ENCODE data around the gene PIK3AP1. TPM values are rescaled to one million over a fixed set of nuclear protein-coding genes. Genes with fewer than 3 reads are reported as not detected.

Gene PIK3AP1
- total and polyA plus RNA-seq, 2 donors = 8.1 to 13.0 TPM

GRCh38 chr10:96588616-96589419, 131.5 kb downstream of the PIK3AP1 start:
- H3K27ac ChIP-seq (ENCODE audit: low read depth in 1 of 2, low read length in 1 of 2) = no peak overlapping the region
- H3K9me3 ChIP-seq (ENCODE audit: control insufficient read depth in 2 of 2, insufficient read depth in 1 of 2, low read length in 1 of 2) = peaks cover 0 to 4% of the 10 kb centered on the region in 2 donors
- H3K27me3 ChIP-seq (ENCODE audit: control insufficient read depth in 2 of 2, insufficient read depth in 1 of 2, low read length in 1 of 2) = no peaks in the 10 kb centered on the region
- WGBS = 93% methylated on average over 5 of the region's 5 CpGs
- no peaks in the 10 kb centered on the region for H3K36me3 ChIP-seq (ENCODE audit: control insufficient read depth in 2 of 2, insufficient read depth in 2 of 2, low read length in 1 of 2)
- no peak overlapping the region for H3K4me3 ChIP-seq (ENCODE audit: low read length in 2 of 2)
- DNase-seq (ENCODE audit: low read depth in 6 of 9, low spot score in 9 of 9) = no peak
- H3K4me1 ChIP-seq (ENCODE audit: control insufficient read depth in 2 of 2, insufficient read depth in 2 of 2, low read length in 2 of 2) = peaks cover 11 to 17% of the 10 kb centered on the region in 2 donors

GRCh38 chr10:96588060-96588554, 132.2 kb downstream of the PIK3AP1 start:
- Histone ChIP-seq H3K4me1 (ENCODE audit: control insufficient read depth in 2 of 2, insufficient read depth in 2 of 2, low read length in 2 of 2) (peaks cover 11 to 17% of the 10 kb centered on the region in 2 donors), H3K4me3 (ENCODE audit: low read length in 2 of 2) (peak overlapping the region; percentile 72 to 96), H3K27me3 (ENCODE audit: control insufficient read depth in 2 of 2, insufficient read depth in 1 of 2, low read length in 1 of 2) (no peaks in the 10 kb centered on the region), H3K27ac (ENCODE audit: low read depth in 1 of 2, low read length in 1 of 2) (peak overlapping the region; percentile 93 to 98), H3K36me3 (ENCODE audit: control insufficient read depth in 2 of 2, insufficient read depth in 2 of 2, low read length in 1 of 2) (no peaks in the 10 kb centered on the region), H3K9me3 (ENCODE audit: control insufficient read depth in 2 of 2, insufficient read depth in 1 of 2, low read length in 1 of 2) (peaks cover 0 to 4% of the 10 kb centered on the region in 2 donors)
- WGBS = 17% methylated on average over 4 of the region's 4 CpGs
- peak in 1 of 9 donors; percentile 9 for DNase-seq (ENCODE audit: low read depth in 6 of 9, low spot score in 9 of 9)

GRCh38 chr10:96587264-96588059, 132.9 kb downstream of the PIK3AP1 start:
- H3K4me3 ChIP-seq (ENCODE audit: low read length in 2 of 2) = peak overlapping the region; percentile 72 to 96
- peak overlapping the region; percentile 93 to 98 for H3K27ac ChIP-seq (ENCODE audit: low read depth in 1 of 2, low read length in 1 of 2)
- peak in 7 of 9 donors; percentile 14 to 72 (median 40) for DNase-seq (ENCODE audit: low read depth in 6 of 9, low spot score in 9 of 9)
- H3K9me3 ChIP-seq (ENCODE audit: control insufficient read depth in 2 of 2, insufficient read depth in 1 of 2, low read length in 1 of 2) = peaks cover 0 to 4% of the 10 kb centered on the region in 2 donors
- H3K27me3 ChIP-seq (ENCODE audit: control insufficient read depth in 2 of 2, insufficient read depth in 1 of 2, low read length in 1 of 2) = no peaks in the 10 kb centered on the region
- H3K4me1 ChIP-seq (ENCODE audit: control insufficient read depth in 2 of 2, insufficient read depth in 2 of 2, low read length in 2 of 2) = peaks cover 14 to 17% of the 10 kb centered on the region in 2 donors
- no peaks in the 10 kb centered on the region for H3K36me3 ChIP-seq (ENCODE audit: control insufficient read depth in 2 of 2, insufficient read depth in 2 of 2, low read length in 1 of 2)
- whole genome bisulfite sequencing = 3% methylated on average over 25 of the region's 25 CpGs

- under 1% methylated on average over 105 of the region's 107 CpGs for WGBS
- Histone ChIP-seq H3K36me3 (ENCODE audit: control insufficient read depth in 2 of 2, insufficient read depth in 2 of 2, low read length in 1 of 2) (no peaks in the 10 kb centered on the region), H3K27me3 (ENCODE audit: control insufficient read depth in 2 of 2, insufficient read depth in 1 of 2, low read length in 1 of 2) (no peaks in the 10 kb centered on the region), H3K4me1 (ENCODE audit: control insufficient read depth in 2 of 2, insufficient read depth in 2 of 2, low read length in 2 of 2) (peaks cover 14 to 15% of the 10 kb centered on the region in 2 donors), H3K9me3 (ENCODE audit: control insufficient read depth in 2 of 2, insufficient read depth in 1 of 2, low read length in 1 of 2) (peaks cover 0 to 4% of the 10 kb centered on the region in 2 donors), H3K27ac (ENCODE audit: low read depth in 1 of 2, low read length in 1 of 2) (peak within 1 kb of the TSS; percentile 93 to 98), H3K4me3 (ENCODE audit: low read length in 2 of 2) (peak within 1 kb of the TSS; percentile 96 to 98)
- DNase-seq (ENCODE audit: low read depth in 6 of 9, low spot score in 9 of 9) = peak; percentile 50 to 92 (median 82)
Measured at GRCh38 chr10:96586419-96587263, 133.7 kb downstream of the PIK3AP1 start, which contains the start of gene TM9SF3. TM9SF3 (minus strand) TSS chr10:96587012; CDS start chr10:96586835, 177 bp downstream.

- Histone ChIP-seq H3K36me3 (ENCODE audit: control insufficient read depth in 2 of 2, insufficient read depth in 2 of 2, low read length in 1 of 2) (no peaks in the 10 kb centered on the region), H3K9me3 (ENCODE audit: control insufficient read depth in 2 of 2, insufficient read depth in 1 of 2, low read length in 1 of 2) (peaks cover 0 to 4% of the 10 kb centered on the region in 2 donors), H3K4me1 (ENCODE audit: control insufficient read depth in 2 of 2, insufficient read depth in 2 of 2, low read length in 2 of 2) (peaks cover 14 to 15% of the 10 kb centered on the region in 2 donors), H3K4me3 (ENCODE audit: low read length in 2 of 2) (peak overlapping the region; percentile 96 to 98), H3K27ac (ENCODE audit: low read depth in 1 of 2, low read length in 1 of 2) (peak overlapping the region; percentile 91 to 98), H3K27me3 (ENCODE audit: control insufficient read depth in 2 of 2, insufficient read depth in 1 of 2, low read length in 1 of 2) (no peaks in the 10 kb centered on the region)
- under 1% methylated on average over 20 of the region's 20 CpGs for WGBS
- DNase-seq (ENCODE audit: low read depth in 6 of 9, low spot score in 9 of 9) = peak in 8 of 9 donors; percentile 9 to 59 (median 26)
Measured at GRCh38 chr10:96585736-96586418, 134.4 kb downstream of the PIK3AP1 start.

GRCh38 chr10:96584474-96584873, 135.8 kb downstream of the PIK3AP1 start:
- H3K36me3 ChIP-seq (ENCODE audit: control insufficient read depth in 2 of 2, insufficient read depth in 2 of 2, low read length in 1 of 2) = peaks cover 0 to 3% of the 10 kb centered on the region in 2 donors
- DNase-seq (ENCODE audit: low read depth in 6 of 9, low spot score in 9 of 9) = no peak
- 97% methylated on average over 9 of the region's 9 CpGs for WGBS
- H3K27ac ChIP-seq (ENCODE audit: low read depth in 1 of 2, low read length in 1 of 2) = no peak overlapping the region
- no peaks in the 10 kb centered on the region for H3K27me3 ChIP-seq (ENCODE audit: control insufficient read depth in 2 of 2, insufficient read depth in 1 of 2, low read length in 1 of 2)
- peaks cover 0 to 4% of the 10 kb centered on the region in 2 donors for H3K9me3 ChIP-seq (ENCODE audit: control insufficient read depth in 2 of 2, insufficient read depth in 1 of 2, low read length in 1 of 2)
- peaks cover 14 to 17% of the 10 kb centered on the region in 2 donors for H3K4me1 ChIP-seq (ENCODE audit: control insufficient read depth in 2 of 2, insufficient read depth in 2 of 2, low read length in 2 of 2)
- no peak overlapping the region for H3K4me3 ChIP-seq (ENCODE audit: low read length in 2 of 2)

- H3K4me3 ChIP-seq (ENCODE audit: low read length in 2 of 2) = no peak overlapping the region
- peaks cover 0 to 3% of the 10 kb centered on the region in 2 donors for H3K36me3 ChIP-seq (ENCODE audit: control insufficient read depth in 2 of 2, insufficient read depth in 2 of 2, low read length in 1 of 2)
- H3K27me3 ChIP-seq (ENCODE audit: control insufficient read depth in 2 of 2, insufficient read depth in 1 of 2, low read length in 1 of 2) = no peaks in the 10 kb centered on the region
- no peak for DNase-seq (ENCODE audit: low read depth in 6 of 9, low spot score in 9 of 9)
- H3K9me3 ChIP-seq (ENCODE audit: control insufficient read depth in 2 of 2, insufficient read depth in 1 of 2, low read length in 1 of 2) = peaks cover 0 to 4% of the 10 kb centered on the region in 2 donors
- no peak overlapping the region for H3K27ac ChIP-seq (ENCODE audit: low read depth in 1 of 2, low read length in 1 of 2)
- peaks cover 14 to 17% of the 10 kb centered on the region in 2 donors for H3K4me1 ChIP-seq (ENCODE audit: control insufficient read depth in 2 of 2, insufficient read depth in 2 of 2, low read length in 2 of 2)
- 99% methylated on average over 1 of the region's 1 CpG for WGBS
Measured at GRCh38 chr10:96584035-96584434, 136.3 kb downstream of the PIK3AP1 start.

- H3K27me3 ChIP-seq (ENCODE audit: control insufficient read depth in 2 of 2, insufficient read depth in 1 of 2, low read length in 1 of 2) = no peaks in the 10 kb centered on the region
- 95% methylated on average over 2 of the region's 2 CpGs for WGBS
- no peak overlapping the region for H3K4me3 ChIP-seq (ENCODE audit: low read length in 2 of 2)
- peaks cover 2 to 6% of the 10 kb centered on the region in 2 donors for H3K4me1 ChIP-seq (ENCODE audit: control insufficient read depth in 2 of 2, insufficient read depth in 2 of 2, low read length in 2 of 2)
- no peak overlapping the region for H3K27ac ChIP-seq (ENCODE audit: low read depth in 1 of 2, low read length in 1 of 2)
- no peak for DNase-seq (ENCODE audit: low read depth in 6 of 9, low spot score in 9 of 9)
- H3K36me3 ChIP-seq (ENCODE audit: control insufficient read depth in 2 of 2, insufficient read depth in 2 of 2, low read length in 1 of 2) = peaks cover 3 to 8% of the 10 kb centered on the region in 2 donors
- H3K9me3 ChIP-seq (ENCODE audit: control insufficient read depth in 2 of 2, insufficient read depth in 1 of 2, low read length in 1 of 2) = no peaks in the 10 kb centered on the region
Measured at GRCh38 chr10:96579133-96579532, 141.2 kb downstream of the PIK3AP1 start.
